ENCODE data around the gene EPN3.

DNA sequence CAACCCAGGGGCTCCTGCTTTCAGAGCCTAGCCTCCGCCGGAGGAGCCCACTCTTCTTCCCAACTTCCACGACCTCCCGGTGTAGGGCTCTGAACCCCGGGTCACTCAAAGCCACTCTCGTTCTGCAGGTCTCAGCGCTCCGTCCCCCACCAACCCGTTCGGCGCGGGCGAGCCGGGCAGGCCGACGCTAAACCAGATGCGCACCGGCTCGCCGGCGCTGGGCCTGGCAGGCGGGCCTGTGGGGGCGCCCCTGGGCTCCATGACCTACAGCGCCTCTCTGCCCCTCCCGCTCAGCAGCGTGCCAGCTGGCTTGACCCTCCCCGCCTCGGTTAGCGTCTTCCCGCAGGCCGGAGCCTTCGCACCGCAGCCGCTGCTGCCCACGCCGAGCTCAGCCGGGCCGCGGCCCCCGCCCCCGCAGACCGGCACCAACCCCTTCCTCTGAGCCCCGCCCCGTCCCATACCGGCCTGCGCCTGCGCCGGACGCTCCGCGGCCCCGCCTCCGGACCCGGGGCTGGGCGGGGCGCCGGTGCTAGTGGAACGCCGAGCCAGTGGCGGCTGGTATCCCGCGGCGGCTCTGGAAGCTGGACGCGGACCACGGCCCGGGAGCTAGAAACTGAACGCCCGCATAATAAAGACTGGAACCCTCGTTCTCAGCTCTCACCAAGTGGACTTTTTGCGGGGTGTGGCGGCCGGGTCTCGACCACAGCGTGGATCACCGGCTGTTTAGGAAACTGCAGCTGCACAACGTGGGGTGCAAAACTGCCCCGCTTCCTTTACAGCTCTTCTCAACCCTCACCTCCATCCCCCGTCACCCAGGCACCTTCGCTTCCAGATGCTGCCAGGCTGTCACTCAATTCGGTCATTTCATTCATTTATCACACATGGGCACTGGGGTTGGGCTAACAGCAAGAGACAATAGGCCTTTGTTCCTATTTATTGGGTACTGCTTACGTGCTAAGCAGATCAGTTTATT lies 9.5 kb downstream of the EPN3 start:
- TF ChIP-seq POLR2AphosphoS5 (IDR thresholded peaks at IDR 0.05), result peak; percentile 64
- TF ChIP-seq POLR2A (IDR thresholded peaks at IDR 0.05), result peak; percentile 49 to 56
- TF ChIP-seq, protein P1, sequence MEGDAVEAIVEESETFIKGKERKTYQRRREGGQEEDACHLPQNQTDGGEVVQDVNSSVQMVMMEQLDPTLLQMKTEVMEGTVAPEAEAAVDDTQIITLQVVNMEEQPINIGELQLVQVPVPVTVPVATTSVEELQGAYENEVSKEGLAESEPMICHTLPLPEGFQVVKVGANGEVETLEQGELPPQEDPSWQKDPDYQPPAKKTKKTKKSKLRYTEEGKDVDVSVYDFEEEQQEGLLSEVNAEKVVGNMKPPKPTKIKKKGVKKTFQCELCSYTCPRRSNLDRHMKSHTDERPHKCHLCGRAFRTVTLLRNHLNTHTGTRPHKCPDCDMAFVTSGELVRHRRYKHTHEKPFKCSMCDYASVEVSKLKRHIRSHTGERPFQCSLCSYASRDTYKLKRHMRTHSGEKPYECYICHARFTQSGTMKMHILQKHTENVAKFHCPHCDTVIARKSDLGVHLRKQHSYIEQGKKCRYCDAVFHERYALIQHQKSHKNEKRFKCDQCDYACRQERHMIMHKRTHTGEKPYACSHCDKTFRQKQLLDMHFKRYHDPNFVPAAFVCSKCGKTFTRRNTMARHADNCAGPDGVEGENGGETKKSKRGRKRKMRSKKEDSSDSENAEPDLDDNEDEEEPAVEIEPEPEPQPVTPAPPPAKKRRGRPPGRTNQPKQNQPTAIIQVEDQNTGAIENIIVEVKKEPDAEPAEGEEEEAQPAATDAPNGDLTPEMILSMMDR (IDR thresholded peaks at IDR 0.05), result peak in 2 of 4 experiments; percentile 10 to 35
- TF ChIP-seq EP300 (IDR thresholded peaks at IDR 0.05), result no peak
